HG03139 (cell line): ENCODE results near the gene BNIP5.

Experiments
- ATAC-seq: cut with Tn5 transposase; IDR thresholded peaks from one replicate; pipeline ENCODE4 v1.9.1; 2021; ENCODE audit not compliant: unreplicated experiment

BNIP5 gene

GRCh38 chr6:36301085-36301658 is 35.5 kb downstream of the BNIP5 start:
- ATAC-seq = no peak

GRCh38 chr6:36298027-36298426 is 38.7 kb downstream of the BNIP5 start:
- no peak for ATAC-seq

GRCh38 chr6:36297511-36297910 is 39.2 kb downstream of the BNIP5 start:
- ATAC-seq = no peak

- no peak for ATAC-seq
Measured at GRCh38 chr6:36297051-36297450, 39.6 kb downstream of the BNIP5 start.

GRCh38 chr6:36296240-36296639 is 40.4 kb downstream of the BNIP5 start:
- no peak for ATAC-seq

GRCh38 chr6:36292170-36292569 is 44.5 kb downstream of the BNIP5 start:
- ATAC-seq = no peak

- ATAC-seq = no peak
Measured at GRCh38 chr6:36290668-36291620, 45.7 kb downstream of the BNIP5 start.

GRCh38 chr6:36289281-36289878 is 47.3 kb downstream of the BNIP5 start:
- no peak for ATAC-seq

- no peak for ATAC-seq
Measured at GRCh38 chr6:36286858-36287257, 49.8 kb downstream of the BNIP5 start.

- no peak for ATAC-seq
Measured at GRCh38 chr6:36285797-36286196, 50.9 kb downstream of the BNIP5 start.

- no peak for ATAC-seq
Measured at GRCh38 chr6:36285187-36285671, 51.5 kb downstream of the BNIP5 start.

GRCh38 chr6:36284359-36284758 is 52.3 kb downstream of the BNIP5 start:
- no peak for ATAC-seq

- ATAC-seq = no peak
Measured at GRCh38 chr6:36283608-36284007, 53.1 kb downstream of the BNIP5 start.

GRCh38 chr6:36280983-36281382 is 55.7 kb downstream of the BNIP5 start:
- no peak for ATAC-seq

- no peak for ATAC-seq
Measured at GRCh38 chr6:36280467-36280866, 56.2 kb downstream of the BNIP5 start.

- no peak for ATAC-seq
Measured at GRCh38 chr6:36277946-36278470, 58.7 kb downstream of the BNIP5 start.

GRCh38 chr6:36276581-36277536 is 59.8 kb downstream of the BNIP5 start:
- no peak for ATAC-seq

GRCh38 chr6:36273802-36274514 is 62.7 kb downstream of the BNIP5 start:
- no peak for ATAC-seq

GRCh38 chr6:36273067-36273466 is 63.6 kb downstream of the BNIP5 start:
- ATAC-seq = no peak

- ATAC-seq = no peak
Measured at GRCh38 chr6:36272234-36272633, 64.5 kb downstream of the BNIP5 start.
